NB4 (cell line): ENCODE data around the gene KLF16.

Experiments
- DNase-seq: peaks from one replicate; pipeline ENCODE4 v3.0.0; 2010; ENCODE audit warnings: low read depth
- H3K4me3 ChIP-seq: one replicate; pipeline ENCODE4 v1.5.1; 2011; ENCODE audit warnings: mild to moderate bottlenecking, low read depth, low read length, moderate library complexity
- MYC ChIP-seq: IDR thresholded peaks from 2 replicates; pipeline ENCODE4 v1.6.1; 2011; ENCODE audit warnings: low read depth, low read length
- POLR2A ChIP-seq: IDR thresholded peaks from 2 replicates; pipeline ENCODE4 v1.6.1; 2011; ENCODE audit warnings: mild to moderate bottlenecking; ENCODE audit not compliant: insufficient read length; ENCODE audit errors: extremely low read depth
- TF ChIP-seq, protein P1 (sequence below): IDR thresholded peaks from 2 replicates; pipeline ENCODE4 v1.6.1; 2011; ENCODE audit warnings: low read depth, low read length
- TF ChIP-seq, protein P2 (sequence below): IDR thresholded peaks from one replicate; pipeline ENCODE4 v1.5.1; 2012; ENCODE audit warnings: low read depth, low read length

Gene KLF16

DNA sequence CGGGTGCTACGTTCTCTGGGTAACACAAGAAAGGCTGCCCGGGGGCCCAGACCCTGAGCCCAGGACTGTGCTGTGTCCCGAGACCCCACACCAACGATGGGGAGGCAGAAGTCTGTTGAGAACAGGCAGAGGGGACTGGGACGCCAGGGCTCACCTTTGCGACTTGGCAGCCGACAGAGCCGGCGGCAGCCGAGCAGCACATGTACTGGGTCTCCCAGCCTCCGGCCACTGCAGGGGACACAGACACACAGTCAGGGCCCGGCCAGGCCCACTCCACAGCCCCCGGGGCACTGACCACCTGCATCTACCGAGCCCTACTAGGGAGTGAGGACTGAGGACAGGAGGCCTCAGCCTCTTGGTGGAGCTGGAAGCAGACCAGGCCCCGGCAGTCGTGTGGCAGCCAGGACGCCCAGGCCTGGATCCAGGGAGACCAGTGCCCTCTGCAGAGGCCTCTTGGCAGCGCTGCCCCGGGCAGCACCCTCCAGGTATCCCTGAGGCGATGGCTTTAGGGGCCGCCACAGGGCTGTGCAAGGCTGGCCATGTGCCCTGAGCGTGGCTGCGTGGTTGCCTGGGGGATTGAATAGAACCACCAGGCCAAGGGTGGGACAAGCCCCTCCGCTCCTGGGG, 45.7 kb downstream of the KLF16 start:
- DNase-seq = no peak
- TF ChIP-seq, protein P1, sequence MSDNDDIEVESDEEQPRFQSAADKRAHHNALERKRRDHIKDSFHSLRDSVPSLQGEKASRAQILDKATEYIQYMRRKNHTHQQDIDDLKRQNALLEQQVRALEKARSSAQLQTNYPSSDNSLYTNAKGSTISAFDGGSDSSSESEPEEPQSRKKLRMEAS = no peak
- TF ChIP-seq POLR2A = no peak
- TF ChIP-seq, protein P2, sequence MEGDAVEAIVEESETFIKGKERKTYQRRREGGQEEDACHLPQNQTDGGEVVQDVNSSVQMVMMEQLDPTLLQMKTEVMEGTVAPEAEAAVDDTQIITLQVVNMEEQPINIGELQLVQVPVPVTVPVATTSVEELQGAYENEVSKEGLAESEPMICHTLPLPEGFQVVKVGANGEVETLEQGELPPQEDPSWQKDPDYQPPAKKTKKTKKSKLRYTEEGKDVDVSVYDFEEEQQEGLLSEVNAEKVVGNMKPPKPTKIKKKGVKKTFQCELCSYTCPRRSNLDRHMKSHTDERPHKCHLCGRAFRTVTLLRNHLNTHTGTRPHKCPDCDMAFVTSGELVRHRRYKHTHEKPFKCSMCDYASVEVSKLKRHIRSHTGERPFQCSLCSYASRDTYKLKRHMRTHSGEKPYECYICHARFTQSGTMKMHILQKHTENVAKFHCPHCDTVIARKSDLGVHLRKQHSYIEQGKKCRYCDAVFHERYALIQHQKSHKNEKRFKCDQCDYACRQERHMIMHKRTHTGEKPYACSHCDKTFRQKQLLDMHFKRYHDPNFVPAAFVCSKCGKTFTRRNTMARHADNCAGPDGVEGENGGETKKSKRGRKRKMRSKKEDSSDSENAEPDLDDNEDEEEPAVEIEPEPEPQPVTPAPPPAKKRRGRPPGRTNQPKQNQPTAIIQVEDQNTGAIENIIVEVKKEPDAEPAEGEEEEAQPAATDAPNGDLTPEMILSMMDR = no peak
- no peak for TF ChIP-seq MYC
- H3K4me3 ChIP-seq = no peak overlapping the region

DNA sequence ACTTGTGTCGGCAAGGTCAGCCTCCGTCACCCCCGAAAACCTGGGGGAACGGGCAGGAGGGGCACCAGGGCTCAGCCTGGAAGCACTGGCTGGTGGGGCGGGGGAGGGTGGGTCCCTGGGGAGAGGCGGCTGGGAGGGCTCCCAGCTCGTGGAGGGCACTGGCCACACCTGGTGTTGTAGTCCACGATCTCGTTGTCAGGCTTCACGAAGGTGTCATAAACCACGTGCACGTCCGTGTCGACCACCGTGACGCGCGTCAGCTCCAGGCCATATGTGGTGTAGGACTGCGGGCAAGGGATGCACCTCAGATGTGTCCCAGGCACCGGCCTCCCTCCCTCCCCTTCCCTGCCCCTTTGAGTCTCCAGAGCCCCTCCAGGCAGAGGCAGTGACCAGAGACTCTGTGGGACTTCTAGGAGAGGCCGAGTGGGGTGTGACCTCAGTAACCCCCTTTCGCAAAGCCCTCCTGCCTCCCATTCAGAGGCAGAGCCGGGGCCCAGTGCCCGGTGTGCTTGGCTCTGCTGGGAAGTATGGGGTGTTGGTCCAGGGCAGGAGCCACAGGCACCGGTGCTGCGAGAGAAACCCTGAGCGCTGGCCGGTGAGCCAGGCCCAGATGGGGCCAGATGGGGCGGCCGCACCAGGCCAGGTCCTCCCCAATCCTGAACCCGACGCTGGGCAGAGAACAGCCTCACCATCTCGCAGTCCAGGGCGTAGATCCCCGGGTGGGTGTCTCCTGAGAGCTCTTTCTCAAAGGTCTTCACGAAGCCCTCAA, 46.7 kb downstream of the KLF16 start:
- no peak for DNase-seq
- TF ChIP-seq, protein P1 = no peak
- TF ChIP-seq MYC (no peak), POLR2A (no peak)
- TF ChIP-seq, protein P2 = no peak
- no peak overlapping the region for H3K4me3 ChIP-seq

DNA sequence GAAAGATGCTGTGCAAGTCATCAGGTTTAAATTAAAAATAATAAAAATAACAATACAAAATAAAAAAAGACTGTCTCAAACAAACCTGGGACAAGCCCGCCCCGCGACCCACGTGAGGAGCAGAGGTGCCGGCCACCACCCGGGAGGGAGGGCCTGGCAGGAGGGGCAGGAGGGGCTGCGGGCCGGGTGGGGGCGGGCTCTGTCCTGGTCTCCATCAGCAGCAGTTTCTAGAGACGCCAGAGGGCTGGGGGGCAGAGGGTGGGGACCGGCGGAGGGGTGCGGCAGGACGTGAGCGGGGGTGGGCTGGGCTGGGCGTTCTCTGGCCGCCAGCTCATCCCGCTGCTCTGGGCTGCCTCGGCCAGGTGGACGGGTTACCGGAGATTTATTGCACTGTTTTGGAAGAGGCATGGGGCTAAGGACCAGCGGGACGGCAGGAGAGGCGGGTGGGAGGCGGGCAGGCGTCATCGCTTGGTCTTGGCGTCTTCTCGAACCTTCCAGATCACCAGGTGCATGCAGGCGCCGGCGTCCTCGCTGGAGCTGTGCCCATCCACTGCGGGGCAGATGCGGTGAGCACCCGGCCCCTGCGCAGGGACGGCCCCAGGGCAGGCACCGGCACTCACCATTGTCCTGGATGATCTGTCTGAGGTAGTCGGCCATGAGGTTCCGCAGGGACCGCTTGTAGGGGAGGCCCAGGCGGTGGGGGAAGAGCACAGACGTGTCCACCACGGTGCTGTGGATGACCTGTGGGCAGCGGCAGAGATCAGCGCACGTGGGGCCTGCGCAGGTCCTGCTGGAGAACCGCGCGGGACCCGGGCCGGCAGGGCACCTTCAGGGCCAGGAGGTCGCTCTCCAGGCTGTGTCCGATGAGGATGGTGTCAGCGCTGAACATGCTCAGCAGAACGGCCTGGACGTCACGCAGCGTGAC, 47.5 kb downstream of the KLF16 start:
- no peak for DNase-seq
- no peak overlapping the region for H3K4me3 ChIP-seq
- TF ChIP-seq MYC = no peak
- TF ChIP-seq, protein P1 = no peak
- TF ChIP-seq, protein P2 = no peak
- no peak for TF ChIP-seq POLR2A

DNA sequence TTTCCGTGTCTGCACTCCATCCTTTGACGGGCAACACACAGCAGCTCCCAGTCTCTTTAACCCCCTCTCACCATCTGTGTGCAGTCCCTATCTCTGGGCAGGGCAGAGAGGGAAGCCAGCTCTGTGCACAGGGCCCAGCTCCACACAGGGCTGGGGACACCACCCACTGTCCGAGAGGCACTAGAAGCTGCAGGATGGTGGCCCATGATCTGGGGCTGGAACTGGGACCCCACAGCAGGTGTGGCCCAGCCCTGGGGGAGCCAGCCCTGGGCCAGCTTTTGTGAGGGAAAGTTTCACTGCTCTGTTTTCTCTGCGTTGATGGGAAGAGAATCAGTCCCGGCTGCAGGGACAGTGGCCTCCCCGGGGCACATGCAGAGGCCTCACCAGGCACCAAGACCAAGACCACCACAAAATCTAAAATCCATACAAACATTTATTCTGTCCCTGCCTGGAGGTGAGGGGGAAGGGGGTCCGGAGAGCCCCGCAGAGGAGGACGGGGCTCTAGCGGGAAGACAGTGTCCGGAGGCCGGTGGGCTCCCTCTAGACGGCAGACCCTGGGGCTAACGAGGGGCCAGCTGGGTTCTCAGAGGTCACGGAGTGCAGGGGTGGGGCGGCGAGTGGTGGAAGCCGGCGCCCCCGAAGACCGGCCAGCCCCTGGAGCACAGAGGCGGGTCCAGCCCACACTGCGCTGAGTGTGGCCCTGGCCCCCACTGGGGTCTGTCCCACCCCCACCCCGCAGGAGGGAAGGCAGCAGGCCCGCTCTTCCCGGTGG, 48.4 kb downstream of the KLF16 start:
- DNase-seq = no peak
- TF ChIP-seq MYC (no peak), POLR2A (no peak)
- TF ChIP-seq, protein P2 = no peak
- no peak overlapping the region for H3K4me3 ChIP-seq

DNA sequence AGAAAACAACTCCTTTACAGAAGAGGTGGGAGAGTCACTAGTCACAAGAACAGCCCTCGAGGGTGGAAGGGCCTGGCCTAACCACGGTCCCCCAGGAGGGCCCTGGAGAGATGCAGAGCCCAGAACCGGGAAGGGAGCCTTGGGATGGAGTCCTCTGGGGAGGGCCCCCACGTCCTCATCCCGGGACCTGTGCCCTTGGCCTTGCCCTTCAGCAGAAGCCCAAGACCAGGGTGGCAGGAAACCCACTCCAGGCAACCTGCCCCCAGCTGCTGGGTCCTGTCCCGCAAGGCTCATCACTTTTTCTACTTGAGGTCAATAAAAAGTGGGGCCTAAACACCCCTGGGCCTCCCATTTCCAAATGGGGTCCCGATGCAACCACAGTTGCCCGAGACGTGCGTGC, 49.0 kb downstream of the KLF16 start:
- DNase-seq = no peak
- no peak overlapping the region for H3K4me3 ChIP-seq
- TF ChIP-seq, protein P1 = no peak
